ENCODE measurements around the gene DPY30.

DPY30 gene

DNA sequence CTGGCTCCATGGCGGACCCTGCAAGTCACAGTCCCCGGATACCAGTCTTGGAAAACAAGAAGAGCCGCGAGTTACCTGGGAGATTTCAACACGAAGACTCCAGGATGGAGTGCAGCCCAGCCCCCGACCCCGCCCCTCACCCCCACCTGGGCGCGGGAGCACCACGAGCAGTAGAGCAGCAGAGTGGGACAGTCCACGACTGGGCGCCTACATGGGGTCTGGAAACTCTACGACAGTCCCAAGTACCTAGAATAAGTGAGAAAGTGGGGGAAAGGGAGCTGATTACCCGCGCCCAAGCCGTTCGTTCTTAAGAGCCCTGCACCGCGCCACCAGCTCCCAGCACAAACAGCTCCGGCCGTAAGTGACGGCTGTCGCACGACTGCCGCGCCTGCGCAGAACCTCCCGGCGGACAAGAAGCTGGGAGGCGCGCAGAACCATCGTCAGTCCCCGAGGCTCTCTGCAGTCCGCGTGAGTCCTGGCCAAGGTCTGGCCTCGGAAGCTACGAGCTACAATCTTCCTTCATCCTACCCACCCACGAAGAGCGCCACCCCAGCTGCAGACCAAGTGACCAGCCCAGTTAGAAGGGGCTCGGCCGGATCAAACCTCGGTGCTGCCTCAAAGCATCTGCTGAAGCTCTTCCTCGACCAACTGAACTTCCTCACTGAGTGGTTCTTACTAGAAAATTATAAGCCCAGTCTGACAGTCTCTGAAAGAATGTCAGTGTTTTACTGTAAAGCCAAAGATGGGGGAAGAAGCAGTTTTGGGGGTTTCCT is at the start of gene DPY30:
Gene DPY30, minus strand, starts transcription at position 359 of the 773 bp plus-strand sequence. Its CDS starts 349 bp downstream, at position 10.
- DNase-seq: peak; percentile 88
- H3K4me3 ChIP-seq (ENCODE audit: low read depth, low read length): peak within 1 kb of the TSS; percentile 93
- H3K27ac ChIP-seq: peak within 1 kb of the TSS; percentile 59
- in situ Hi-C loops (cut with HindIII; ENCODE audit: low pct_ligation_motif_present, low sequenced_read_pairs): no loop called here
- no peaks in the 10 kb centered on the region for H3K27me3 ChIP-seq (replicated peaks)
- TF ChIP-seq, protein P1, sequence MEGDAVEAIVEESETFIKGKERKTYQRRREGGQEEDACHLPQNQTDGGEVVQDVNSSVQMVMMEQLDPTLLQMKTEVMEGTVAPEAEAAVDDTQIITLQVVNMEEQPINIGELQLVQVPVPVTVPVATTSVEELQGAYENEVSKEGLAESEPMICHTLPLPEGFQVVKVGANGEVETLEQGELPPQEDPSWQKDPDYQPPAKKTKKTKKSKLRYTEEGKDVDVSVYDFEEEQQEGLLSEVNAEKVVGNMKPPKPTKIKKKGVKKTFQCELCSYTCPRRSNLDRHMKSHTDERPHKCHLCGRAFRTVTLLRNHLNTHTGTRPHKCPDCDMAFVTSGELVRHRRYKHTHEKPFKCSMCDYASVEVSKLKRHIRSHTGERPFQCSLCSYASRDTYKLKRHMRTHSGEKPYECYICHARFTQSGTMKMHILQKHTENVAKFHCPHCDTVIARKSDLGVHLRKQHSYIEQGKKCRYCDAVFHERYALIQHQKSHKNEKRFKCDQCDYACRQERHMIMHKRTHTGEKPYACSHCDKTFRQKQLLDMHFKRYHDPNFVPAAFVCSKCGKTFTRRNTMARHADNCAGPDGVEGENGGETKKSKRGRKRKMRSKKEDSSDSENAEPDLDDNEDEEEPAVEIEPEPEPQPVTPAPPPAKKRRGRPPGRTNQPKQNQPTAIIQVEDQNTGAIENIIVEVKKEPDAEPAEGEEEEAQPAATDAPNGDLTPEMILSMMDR (IDR thresholded peaks at IDR 0.05; ENCODE audit: low read depth, low read length, missing control alignments): no peak
- H3K36me3 ChIP-seq (replicated peaks): no peaks in the 10 kb centered on the region

GRCh38 chr2:32074134-32074506 is 34.5 kb upstream of the DPY30 start:
- Histone ChIP-seq H3K36me3 (replicated peaks) (no peaks in the 10 kb centered on the region), H3K4me3 (ENCODE audit: low read depth, low read length) (no peak overlapping the region), H3K27me3 (replicated peaks) (no peaks in the 10 kb centered on the region), H3K27ac (no peak overlapping the region)
- DNase-seq: no peak
- in situ Hi-C loops (cut with HindIII; ENCODE audit: low pct_ligation_motif_present, low sequenced_read_pairs): no loop called here
- TF ChIP-seq, protein P1 (IDR thresholded peaks at IDR 0.05; ENCODE audit: low read depth, low read length, missing control alignments): no peak

- in situ Hi-C loops (cut with HindIII; ENCODE audit: low pct_ligation_motif_present, low sequenced_read_pairs): no loop called here
- Histone ChIP-seq H3K4me3 (ENCODE audit: low read depth, low read length) (no peak overlapping the region), H3K27me3 (replicated peaks) (no peaks in the 10 kb centered on the region), H3K36me3 (replicated peaks) (no peaks in the 10 kb centered on the region), H3K27ac (no peak overlapping the region)
- TF ChIP-seq, protein P1 (IDR thresholded peaks at IDR 0.05; ENCODE audit: low read depth, low read length, missing control alignments): no peak
- DNase-seq: no peak
These were observed 27.9 kb upstream of the DPY30 start for GRCh38 chr2:32067549-32067948.

GRCh38 chr2:32064713-32065112 is 25.1 kb upstream of the DPY30 start:
- TF ChIP-seq, protein P1 (IDR thresholded peaks at IDR 0.05; ENCODE audit: low read depth, low read length, missing control alignments): no peak
- Histone ChIP-seq H3K36me3 (replicated peaks) (no peaks in the 10 kb centered on the region), H3K27ac (no peak overlapping the region), H3K27me3 (replicated peaks) (no peaks in the 10 kb centered on the region), H3K4me3 (ENCODE audit: low read depth, low read length) (peak overlapping the region; percentile 75)
- DNase-seq: no peak
- in situ Hi-C loops (cut with HindIII; ENCODE audit: low pct_ligation_motif_present, low sequenced_read_pairs): no loop called here

- H3K36me3 ChIP-seq (replicated peaks): no peaks in the 10 kb centered on the region
- DNase-seq: peak; percentile 7
- TF ChIP-seq, protein P1 (IDR thresholded peaks at IDR 0.05; ENCODE audit: low read depth, low read length, missing control alignments): no peak
- peak overlapping the region; percentile 75 for H3K4me3 ChIP-seq (ENCODE audit: low read depth, low read length)
- no peaks in the 10 kb centered on the region for H3K27me3 ChIP-seq (replicated peaks)
- H3K27ac ChIP-seq: no peak overlapping the region
- in situ Hi-C loops (cut with HindIII; ENCODE audit: low pct_ligation_motif_present, low sequenced_read_pairs): no loop called here
These were observed 24.5 kb upstream of the DPY30 start for GRCh38 chr2:32064021-32064601.

Measured in brain microvascular endothelial cell (primary cell).